Fibroblast of lung (primary cell): ENCODE data around the gene XRCC4.

Experiments
- CTCF ChIP-seq, 2 donors: IDR thresholded peaks in 1 of 2; conservative IDR thresholded peaks in 1 of 2; 1 replicate in 1 of 2; 2 replicates in 1 of 2; pipeline ENCODE4 v1.5.1; 2011 to 2012; ENCODE audit warnings: low read length in 2 of 2, control low read depth in 1 of 2, inconsistent platforms in 1 of 2, low read depth in 1 of 2, mild to moderate bottlenecking in 1 of 2
- EZH2 ChIP-seq: IDR thresholded peaks from 2 replicates; pipeline ENCODE4 v1.5.1; 2012; ENCODE audit warnings: low read length, control low read depth, mild to moderate bottlenecking; ENCODE audit errors: missing control alignments

DNA sequence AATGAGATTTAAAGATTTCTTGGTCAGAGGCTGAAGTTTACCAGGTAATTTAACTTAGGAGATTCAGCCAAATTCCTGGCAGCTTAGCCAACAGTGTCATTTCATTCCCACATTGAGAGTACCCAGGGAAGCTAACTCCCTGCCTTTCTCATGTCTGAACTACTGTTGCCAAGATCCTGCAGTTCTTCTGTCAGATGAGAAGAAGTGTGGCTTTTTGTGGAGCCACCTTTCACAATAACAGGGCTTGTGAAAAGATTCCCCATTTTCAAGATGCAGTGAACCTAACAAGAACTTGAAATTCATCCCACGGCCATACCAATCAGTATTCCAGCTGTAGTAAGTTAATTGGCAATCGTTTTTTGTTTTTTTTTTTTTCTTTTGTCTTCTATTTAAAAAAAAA lies 176.4 kb downstream of the XRCC4 start:
- TF ChIP-seq CTCF (conservative IDR thresholded peaks at IDR 0.05 in 1 of 2, IDR thresholded peaks at IDR 0.05 in 1 of 2; ENCODE audit: low read depth in 1 of 2, low read length in 2 of 2) (no peak), EZH2 (no peak)
